ENCODE measurements around the gene TTBK1.

TTBK1 gene

DNA sequence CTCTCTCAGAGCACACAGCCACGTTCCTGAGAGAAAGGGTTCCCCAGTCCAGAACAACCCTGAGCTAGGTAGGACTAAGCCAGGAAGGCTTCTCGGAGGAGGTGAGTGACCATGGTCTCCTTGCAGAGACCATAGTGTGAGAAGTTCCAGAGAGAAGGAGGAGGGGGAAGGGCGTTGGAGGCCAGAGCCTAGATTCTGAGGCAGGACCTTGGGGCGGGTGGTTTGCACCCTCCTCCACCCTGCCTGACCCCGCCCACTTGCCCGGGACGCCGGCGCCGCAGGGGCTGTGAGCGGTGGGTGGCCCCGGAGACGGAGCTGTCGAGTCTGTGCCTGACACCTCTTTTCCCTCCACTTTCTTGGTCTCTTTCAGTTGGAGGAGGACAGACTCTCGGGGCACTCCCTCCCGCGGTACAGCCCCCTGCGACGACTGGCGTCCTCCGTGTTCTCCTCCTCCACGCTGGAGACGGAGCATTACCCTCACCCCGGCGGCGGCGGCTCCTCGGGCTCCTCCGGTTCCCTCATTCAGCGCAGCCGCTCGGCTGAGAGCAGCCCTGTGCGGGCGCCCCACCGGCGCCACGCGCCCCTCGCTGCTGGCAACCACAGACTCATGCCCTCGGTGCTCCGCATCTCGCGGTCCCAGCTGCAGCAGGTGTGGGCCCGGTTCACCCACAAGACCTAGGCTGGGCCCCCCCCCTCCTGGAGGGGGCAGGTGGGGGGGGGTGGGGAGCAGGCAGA lies 26.2 kb downstream of the TTBK1 start:
- H3K27ac ChIP-seq: no peak overlapping the region
- TF ChIP-seq Cebpa-rat (IDR thresholded peaks at IDR 0.05): no peak
- H3K4me2 ChIP-seq: peak overlapping the region; percentile 71 to 98 (median 84)
- H4K20me1 ChIP-seq: peaks cover 0 to 8% (median 0%) of the 10 kb centered on the region in 11 experiments; a peak in 2 of 22 replicates
- H3K4me1 ChIP-seq: peaks cover 24 to 40% (median 31%) of the 10 kb centered on the region in 10 experiments
- H3K9ac ChIP-seq: peak overlapping the region in 10 of 11 experiments; percentile 25 to 57 (median 42); a peak in 11 of 22 replicates
- no peaks in the 10 kb centered on the region for H3K9me3 ChIP-seq (replicated peaks in 1 of 11)
- H3K4me3 ChIP-seq: peak overlapping the region; percentile 3 to 66 (median 47); a peak in 15 of 20 replicates
- peaks cover 40 to 67% (median 55%) of the 10 kb centered on the region in 11 experiments for H3K27me3 ChIP-seq
- no peaks in the 10 kb centered on the region for H3K36me3 ChIP-seq

DNA sequence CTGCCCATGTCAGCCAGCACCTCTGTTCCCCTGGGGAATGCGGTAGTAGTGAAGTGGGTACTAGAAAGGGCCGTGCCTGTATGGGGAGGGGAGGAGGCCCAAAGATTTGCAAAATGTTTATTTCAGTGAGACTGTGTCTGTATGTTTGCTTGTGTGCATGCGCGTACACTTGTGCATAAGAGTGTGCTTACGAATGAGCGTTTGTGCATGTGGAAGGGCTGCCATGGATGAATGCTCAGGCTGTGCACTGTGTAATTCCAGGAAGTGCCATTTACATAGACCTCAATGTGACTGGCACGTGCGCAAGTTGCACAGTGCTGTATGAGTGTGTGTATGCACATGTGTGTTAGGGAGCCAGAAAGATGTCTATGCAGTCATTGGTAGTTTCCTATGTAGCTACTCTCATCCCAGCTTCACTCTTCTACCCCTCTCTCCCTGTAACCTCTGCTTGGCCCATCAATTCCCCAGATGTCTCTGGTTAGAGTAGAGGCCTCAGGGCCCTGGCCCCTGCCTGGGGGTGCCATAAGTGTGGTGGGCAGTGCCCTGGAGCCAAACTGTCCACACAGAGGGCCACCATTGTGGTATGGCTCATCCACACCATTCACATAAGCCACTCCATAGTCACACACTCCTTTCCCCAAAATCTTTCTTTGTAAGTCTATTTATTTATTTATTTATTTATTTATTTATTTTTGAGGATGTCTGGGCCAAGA lies 28.0 kb downstream of the TTBK1 start:
- H4K20me1 ChIP-seq: peaks cover 0 to 8% (median 0%) of the 10 kb centered on the region in 11 experiments; a peak in 2 of 22 replicates
- H3K27ac ChIP-seq: no peak overlapping the region
- peaks cover 58 to 85% (median 73%) of the 10 kb centered on the region in 11 experiments for H3K27me3 ChIP-seq
- H3K9ac ChIP-seq: no peak overlapping the region
- peak overlapping the region; percentile 22 to 93 (median 76) for H3K4me2 ChIP-seq
- H3K4me3 ChIP-seq: no peak overlapping the region
- no peaks in the 10 kb centered on the region for H3K9me3 ChIP-seq (replicated peaks in 1 of 11)
- no peak for TF ChIP-seq Cebpa-rat (IDR thresholded peaks at IDR 0.05)
- H3K36me3 ChIP-seq: no peaks in the 10 kb centered on the region
- peaks cover 32 to 49% (median 40%) of the 10 kb centered on the region in 10 experiments for H3K4me1 ChIP-seq

DNA sequence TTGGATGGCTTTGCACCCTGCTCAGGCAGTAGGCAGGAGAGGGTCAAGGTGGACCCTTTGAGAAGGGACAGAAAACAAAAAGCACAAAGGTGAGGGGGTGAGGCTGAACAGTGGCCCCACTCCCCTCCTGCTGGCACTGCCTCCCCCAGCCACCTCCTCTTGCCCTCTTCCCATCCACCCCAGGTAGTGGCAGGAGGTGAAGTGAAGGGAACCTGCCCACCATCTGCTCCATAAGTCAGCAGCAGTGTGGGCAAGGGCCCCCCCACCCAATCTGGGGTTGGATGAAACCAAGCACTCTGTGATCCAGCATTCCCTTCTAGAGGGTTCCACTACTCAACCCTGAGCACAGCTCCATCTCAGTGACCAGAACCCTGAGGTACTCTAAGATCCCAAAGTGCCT lies 28.7 kb downstream of the TTBK1 start:
- H3K4me3 ChIP-seq: no peak overlapping the region
- no peak overlapping the region for H3K9ac ChIP-seq
- H3K4me2 ChIP-seq: peak overlapping the region in 7 of 11 experiments; percentile 4 to 93 (median 79); a peak in 8 of 22 replicates
- no peaks in the 10 kb centered on the region for H3K9me3 ChIP-seq (replicated peaks in 1 of 11)
- H4K20me1 ChIP-seq: peaks cover 0 to 8% (median 0%) of the 10 kb centered on the region in 11 experiments; a peak in 3 of 22 replicates
- H3K27ac ChIP-seq: no peak overlapping the region
- no peak for TF ChIP-seq Cebpa-rat (IDR thresholded peaks at IDR 0.05)
- H3K27me3 ChIP-seq: peaks cover 65 to 92% (median 80%) of the 10 kb centered on the region in 11 experiments
- H3K36me3 ChIP-seq: no peaks in the 10 kb centered on the region
- H3K4me1 ChIP-seq: peaks cover 36 to 54% (median 45%) of the 10 kb centered on the region in 10 experiments

DNA sequence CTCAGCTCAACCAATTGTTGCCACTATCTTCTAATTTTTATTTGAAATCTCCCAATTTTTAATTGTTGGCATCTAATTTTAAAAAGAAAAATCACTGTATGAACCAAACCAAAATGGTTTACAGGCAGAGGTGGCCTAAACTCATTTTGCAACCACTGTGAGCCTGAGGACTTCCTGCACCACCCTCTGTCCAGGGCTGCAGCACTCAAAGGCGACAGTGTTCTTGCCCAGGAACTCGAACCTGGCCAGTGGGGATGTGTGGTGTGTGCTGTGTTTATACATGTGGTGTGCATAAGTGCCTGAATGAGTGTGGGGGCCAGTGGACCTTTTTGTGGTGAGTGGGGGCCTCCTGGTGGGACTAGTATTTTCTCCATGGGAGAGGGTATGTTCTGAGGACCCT lies 30.4 kb downstream of the TTBK1 start:
- Histone ChIP-seq H3K4me3 (no peak overlapping the region), H3K4me1 (peaks cover 32 to 48% (median 41%) of the 10 kb centered on the region in 10 experiments), H4K20me1 (peaks cover 0 to 8% (median 0%) of the 10 kb centered on the region in 11 experiments; a peak in 3 of 22 replicates), H3K36me3 (no peaks in the 10 kb centered on the region), H3K4me2 (no peak overlapping the region), H3K9ac (no peak overlapping the region), H3K27ac (no peak overlapping the region), H3K27me3 (peaks cover 67 to 96% (median 88%) of the 10 kb centered on the region in 11 experiments), H3K9me3 (replicated peaks in 1 of 11) (no peaks in the 10 kb centered on the region)
- TF ChIP-seq Cebpa-rat (IDR thresholded peaks at IDR 0.05): no peak

DNA sequence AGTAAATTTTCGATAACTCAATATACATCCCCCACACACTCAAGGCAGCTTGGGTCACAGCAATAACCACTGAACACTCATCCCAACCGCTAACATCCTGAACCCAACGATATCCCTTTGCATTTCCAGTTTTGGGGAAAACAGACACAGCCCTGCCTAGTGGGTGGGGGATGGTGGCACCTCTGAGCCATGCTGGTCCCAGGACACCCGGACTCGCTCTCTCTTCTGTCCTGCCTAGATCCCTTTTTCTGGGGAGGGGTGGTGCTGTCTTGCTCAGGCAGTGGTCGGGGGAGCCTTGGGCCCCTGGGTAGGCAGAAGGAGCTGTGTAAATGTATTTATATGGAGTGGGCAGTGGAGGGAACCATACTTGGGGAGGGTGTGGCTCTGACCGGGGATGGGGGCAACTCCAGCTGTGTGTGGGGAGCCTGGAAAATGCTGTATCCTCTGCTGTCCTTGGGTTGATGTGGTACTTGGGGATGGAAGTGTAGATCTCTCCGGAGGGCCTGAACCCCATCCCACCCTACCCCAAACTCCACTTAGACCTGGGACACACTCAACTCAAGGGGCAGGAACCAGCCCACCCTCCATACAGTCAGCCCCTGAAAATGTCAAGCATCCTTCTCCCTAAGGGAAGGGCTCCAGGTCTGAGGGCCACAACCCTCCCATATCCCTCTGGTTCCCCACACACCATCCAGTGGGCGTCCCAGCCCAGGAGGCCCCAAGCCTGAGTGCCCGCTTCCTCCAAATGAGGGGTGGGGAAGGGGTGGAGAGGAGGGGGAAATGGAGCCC lies 31.0 kb downstream of the TTBK1 start:
- Histone ChIP-seq H3K4me3 (no peak overlapping the region), H3K9me3 (replicated peaks in 1 of 11) (no peaks in the 10 kb centered on the region), H3K4me2 (no peak overlapping the region), H4K20me1 (peaks cover 0 to 8% (median 0%) of the 10 kb centered on the region in 11 experiments; a peak in 3 of 22 replicates), H3K27ac (no peak overlapping the region), H3K27me3 (peaks cover 61 to 91% (median 83%) of the 10 kb centered on the region in 11 experiments), H3K36me3 (no peaks in the 10 kb centered on the region), H3K4me1 (peaks cover 26 to 42% (median 37%) of the 10 kb centered on the region in 10 experiments), H3K9ac (no peak overlapping the region)
- TF ChIP-seq Cebpa-rat (IDR thresholded peaks at IDR 0.05): no peak

DNA sequence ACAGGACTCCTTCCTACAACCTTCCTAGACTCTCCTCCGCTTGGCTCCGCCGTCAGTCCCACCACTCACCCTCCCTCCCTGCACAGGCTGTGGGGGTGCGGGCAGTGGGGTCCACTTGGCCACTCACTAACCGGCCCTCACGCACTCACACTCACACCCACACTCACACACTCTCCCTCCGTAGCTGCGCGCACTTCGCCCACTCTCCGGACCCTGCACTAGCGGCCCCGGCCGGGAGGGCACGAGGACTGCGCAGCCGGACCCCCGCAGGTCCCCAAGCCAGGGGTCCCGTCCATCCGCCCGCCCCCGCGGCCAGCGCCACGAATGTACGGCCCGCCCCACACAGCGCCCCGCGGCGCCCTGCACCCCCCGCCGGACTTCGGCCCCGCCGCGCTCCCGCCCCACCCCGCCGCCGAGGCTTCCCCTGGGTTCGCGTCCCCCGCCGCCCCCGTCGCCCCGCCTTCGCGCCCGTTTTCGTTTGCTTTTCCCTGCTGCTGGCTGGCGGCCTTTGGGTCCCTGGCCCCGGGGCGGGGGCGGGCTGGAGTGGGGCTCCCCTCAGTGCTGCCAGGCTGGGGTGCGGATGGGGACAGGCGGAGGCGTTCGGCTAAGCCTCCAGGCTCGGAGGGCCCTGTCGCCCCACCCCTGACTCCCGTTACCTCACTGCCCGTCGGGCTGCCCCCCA lies 31.8 kb downstream of the TTBK1 start:
- Histone ChIP-seq H4K20me1 (peaks cover 0 to 8% (median 0%) of the 10 kb centered on the region in 11 experiments; a peak in 3 of 22 replicates), H3K36me3 (no peaks in the 10 kb centered on the region), H3K4me3 (peak overlapping the region in 8 of 10 experiments; percentile 34 to 60 (median 41); a peak in 8 of 20 replicates), H3K4me1 (peaks cover 23 to 35% (median 31%) of the 10 kb centered on the region in 10 experiments), H3K27me3 (peaks cover 54 to 84% (median 76%) of the 10 kb centered on the region in 11 experiments), H3K9ac (no peak overlapping the region), H3K9me3 (replicated peaks in 1 of 11) (no peaks in the 10 kb centered on the region), H3K4me2 (peak overlapping the region; percentile 50 to 89 (median 84); a peak in 20 of 22 replicates), H3K27ac (no peak overlapping the region)
- no peak for TF ChIP-seq Cebpa-rat (IDR thresholded peaks at IDR 0.05)

DNA sequence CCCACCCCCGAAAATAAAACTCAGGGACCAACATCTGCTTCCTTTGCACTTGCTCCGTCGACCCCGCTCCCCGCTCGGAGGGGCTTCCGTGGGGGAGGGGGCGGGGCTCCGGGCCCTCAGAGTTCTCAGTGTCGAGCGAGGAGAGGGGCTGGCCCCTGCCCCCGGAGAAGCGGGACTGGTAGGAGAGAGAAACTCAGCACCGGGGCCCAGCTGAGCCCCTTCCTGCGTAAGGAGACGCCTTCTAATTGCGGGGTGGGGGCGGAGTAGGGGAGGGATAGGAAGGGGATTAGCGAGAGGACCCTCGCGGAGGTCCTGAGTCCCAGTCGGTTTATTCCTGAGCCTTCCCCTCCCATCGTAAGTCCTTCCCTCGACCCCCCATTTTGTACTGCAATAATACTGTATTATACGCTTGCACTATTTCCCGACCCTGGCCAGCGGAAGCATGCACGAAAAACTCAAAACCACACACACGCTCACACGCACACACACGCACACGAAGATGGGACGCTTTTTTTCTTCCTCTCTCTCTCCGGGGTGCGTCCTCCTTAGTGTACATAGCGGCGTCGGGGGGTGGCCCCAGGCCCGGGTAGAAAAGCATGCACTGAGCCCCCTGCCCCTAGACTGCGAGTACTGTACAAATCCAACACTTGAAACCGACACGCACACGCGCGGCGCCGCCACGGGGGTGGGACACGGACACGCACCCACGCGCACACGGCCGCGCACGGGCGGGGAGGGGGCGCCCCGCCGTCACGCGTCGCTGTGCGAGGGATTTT lies 32.7 kb downstream of the TTBK1 start:
- no peak overlapping the region for H3K27ac ChIP-seq
- no peak for TF ChIP-seq Cebpa-rat (IDR thresholded peaks at IDR 0.05)
- no peaks in the 10 kb centered on the region for H3K36me3 ChIP-seq
- peak overlapping the region; percentile 24 to 60 (median 41); a peak in 19 of 20 replicates for H3K4me3 ChIP-seq
- H3K9ac ChIP-seq: peak overlapping the region in 7 of 11 experiments; percentile 15 to 55 (median 37); a peak in 7 of 22 replicates
- peak overlapping the region; percentile 50 to 89 (median 84) for H3K4me2 ChIP-seq
- peaks cover 0 to 7% (median 0%) of the 10 kb centered on the region in 11 experiments; a peak in 3 of 22 replicates for H4K20me1 ChIP-seq
- H3K9me3 ChIP-seq (replicated peaks in 1 of 11): no peaks in the 10 kb centered on the region
- peaks cover 16 to 26% (median 22%) of the 10 kb centered on the region in 10 experiments for H3K4me1 ChIP-seq
- H3K27me3 ChIP-seq: peaks cover 45 to 75% (median 67%) of the 10 kb centered on the region in 11 experiments

All from BLaER1 treated with 17β-estradiol and CSF1 and Interleukin-3, amounts not matched to agents 10 nM and 100 nM (cell line).